ENCODE measurements around the gene TPD52L1.

TPD52L1 gene

GRCh38 chr6:125211352-125211751 is 57.8 kb downstream of the TPD52L1 start:
- no peak overlapping the region for H2BK15ac ChIP-seq (replicated peaks; ENCODE audit: low read depth)
- no peaks in the 10 kb centered on the region for H3K36me3 ChIP-seq (ENCODE audit: control insufficient read depth, insufficient read depth, low read length)
- DNase-seq: no peak
- H3K79me1 ChIP-seq (ENCODE audit: low read length): no peaks in the 10 kb centered on the region
- H3K4me1 ChIP-seq (ENCODE audit: control insufficient read depth, low read depth, low read length): no peaks in the 10 kb centered on the region
- H3K4ac ChIP-seq (ENCODE audit: low read depth, low read length): no peak overlapping the region
- no peak overlapping the region for H4K5ac ChIP-seq (ENCODE audit: low read length)
- H3K23ac ChIP-seq (ENCODE audit: low read length): no peak overlapping the region
- H4K8ac ChIP-seq (ENCODE audit: low read depth, low read length): no peak overlapping the region
- no CpG with 5 or more reads among the region's 6 CpGs for WGBS (ENCODE audit: extremely low coverage, insufficient coverage, low lambda C conversion rate)
- no peak overlapping the region for H3K4me3 ChIP-seq (ENCODE audit: low read length)
- H3K79me2 ChIP-seq (ENCODE audit: control insufficient read depth, insufficient read depth, low read length): no peaks in the 10 kb centered on the region
- H2BK120ac ChIP-seq (ENCODE audit: low read depth, low read length): no peak overlapping the region
- H3K9ac ChIP-seq (ENCODE audit: low read length): no peak overlapping the region
- H3K4me2 ChIP-seq (ENCODE audit: low read length): no peak overlapping the region
- no peaks in the 10 kb centered on the region for H3K27me3 ChIP-seq (ENCODE audit: insufficient read depth, low read length, poor library complexity)
- no peak overlapping the region for H2BK5ac ChIP-seq (ENCODE audit: low read length)
- no peak overlapping the region for H3K27ac ChIP-seq (ENCODE audit: low read depth, low read length)
- H3K18ac ChIP-seq (ENCODE audit: low read length): no peak overlapping the region
- H3K56ac ChIP-seq (ENCODE audit: low read length): no peak overlapping the region
- no peak overlapping the region for H2AK5ac ChIP-seq (ENCODE audit: low read length)

- no peak for DNase-seq
- WGBS (ENCODE audit: extremely low coverage, insufficient coverage, low lambda C conversion rate): no CpG with 5 or more reads among the region's 2 CpGs
Observed at GRCh38 chr6:125212377-125212776, 58.8 kb downstream of the TPD52L1 start.

GRCh38 chr6:125213939-125214338 is 60.4 kb downstream of the TPD52L1 start:
- Histone ChIP-seq H3K4me1 (ENCODE audit: control insufficient read depth, low read depth, low read length) (no peaks in the 10 kb centered on the region), H3K9ac (ENCODE audit: low read length) (no peak overlapping the region), H3K79me1 (ENCODE audit: low read length) (no peaks in the 10 kb centered on the region), H3K4me2 (ENCODE audit: low read length) (no peak overlapping the region), H3K36me3 (ENCODE audit: control insufficient read depth, insufficient read depth, low read length) (no peaks in the 10 kb centered on the region), H2AK5ac (ENCODE audit: low read length) (no peak overlapping the region), H3K4ac (ENCODE audit: low read depth, low read length) (no peak overlapping the region), H3K27me3 (ENCODE audit: insufficient read depth, low read length, poor library complexity) (no peaks in the 10 kb centered on the region), H3K23ac (ENCODE audit: low read length) (no peak overlapping the region), H2BK120ac (ENCODE audit: low read depth, low read length) (no peak overlapping the region), H4K5ac (ENCODE audit: low read length) (no peak overlapping the region), H4K8ac (ENCODE audit: low read depth, low read length) (no peak overlapping the region), H2BK5ac (ENCODE audit: low read length) (no peak overlapping the region), H2BK15ac (replicated peaks; ENCODE audit: low read depth) (no peak overlapping the region), H3K56ac (ENCODE audit: low read length) (no peak overlapping the region), H3K18ac (ENCODE audit: low read length) (no peak overlapping the region), H3K27ac (ENCODE audit: low read depth, low read length) (no peak overlapping the region), H3K79me2 (ENCODE audit: control insufficient read depth, insufficient read depth, low read length) (no peaks in the 10 kb centered on the region), H3K4me3 (ENCODE audit: low read length) (no peak overlapping the region)
- no peak for DNase-seq
- WGBS (ENCODE audit: extremely low coverage, insufficient coverage, low lambda C conversion rate): no CpG with 5 or more reads among the region's 3 CpGs

More at GRCh38 chr6:125212377-125212776, 58.8 kb downstream of the TPD52L1 start:
- Histone ChIP-seq H3K27me3 (ENCODE audit: insufficient read depth, low read length, poor library complexity) (no peaks in the 10 kb centered on the region), H2AK5ac (ENCODE audit: low read length) (no peak overlapping the region), H3K79me2 (ENCODE audit: control insufficient read depth, insufficient read depth, low read length) (no peaks in the 10 kb centered on the region), H3K4me1 (ENCODE audit: control insufficient read depth, low read depth, low read length) (no peaks in the 10 kb centered on the region), H4K5ac (ENCODE audit: low read length) (no peak overlapping the region), H3K36me3 (ENCODE audit: control insufficient read depth, insufficient read depth, low read length) (no peaks in the 10 kb centered on the region), H3K4me3 (ENCODE audit: low read length) (no peak overlapping the region), H3K4ac (ENCODE audit: low read depth, low read length) (no peak overlapping the region), H3K23ac (ENCODE audit: low read length) (no peak overlapping the region), H3K27ac (ENCODE audit: low read depth, low read length) (no peak overlapping the region), H3K79me1 (ENCODE audit: low read length) (no peaks in the 10 kb centered on the region), H2BK120ac (ENCODE audit: low read depth, low read length) (no peak overlapping the region), H3K18ac (ENCODE audit: low read length) (no peak overlapping the region), H2BK5ac (ENCODE audit: low read length) (no peak overlapping the region), H4K8ac (ENCODE audit: low read depth, low read length) (no peak overlapping the region), H2BK15ac (replicated peaks; ENCODE audit: low read depth) (no peak overlapping the region), H3K4me2 (ENCODE audit: low read length) (no peak overlapping the region), H3K56ac (ENCODE audit: low read length) (no peak overlapping the region), H3K9ac (ENCODE audit: low read length) (no peak overlapping the region)

- Histone ChIP-seq H3K79me2 (ENCODE audit: control insufficient read depth, insufficient read depth, low read length) (no peaks in the 10 kb centered on the region), H3K27ac (ENCODE audit: low read depth, low read length) (no peak overlapping the region), H3K4me3 (ENCODE audit: low read length) (no peak overlapping the region), H3K18ac (ENCODE audit: low read length) (no peak overlapping the region), H3K9ac (ENCODE audit: low read length) (no peak overlapping the region), H3K4me1 (ENCODE audit: control insufficient read depth, low read depth, low read length) (no peaks in the 10 kb centered on the region), H3K27me3 (ENCODE audit: insufficient read depth, low read length, poor library complexity) (no peaks in the 10 kb centered on the region), H3K23ac (ENCODE audit: low read length) (no peak overlapping the region), H4K5ac (ENCODE audit: low read length) (no peak overlapping the region), H3K4ac (ENCODE audit: low read depth, low read length) (no peak overlapping the region), H2BK15ac (replicated peaks; ENCODE audit: low read depth) (no peak overlapping the region), H4K8ac (ENCODE audit: low read depth, low read length) (no peak overlapping the region), H3K4me2 (ENCODE audit: low read length) (no peak overlapping the region), H3K56ac (ENCODE audit: low read length) (no peak overlapping the region), H2BK120ac (ENCODE audit: low read depth, low read length) (no peak overlapping the region), H2AK5ac (ENCODE audit: low read length) (no peak overlapping the region), H2BK5ac (ENCODE audit: low read length) (no peak overlapping the region), H3K79me1 (ENCODE audit: low read length) (no peaks in the 10 kb centered on the region), H3K36me3 (ENCODE audit: control insufficient read depth, insufficient read depth, low read length) (no peaks in the 10 kb centered on the region)
- DNase-seq: no peak
- no CpG with 5 or more reads among the region's 4 CpGs for WGBS (ENCODE audit: extremely low coverage, insufficient coverage, low lambda C conversion rate)
Observed at GRCh38 chr6:125215252-125215819, 61.8 kb downstream of the TPD52L1 start.

GRCh38 chr6:125216015-125216414 is 62.4 kb downstream of the TPD52L1 start:
- Histone ChIP-seq H2BK120ac (ENCODE audit: low read depth, low read length) (no peak overlapping the region), H3K27me3 (ENCODE audit: insufficient read depth, low read length, poor library complexity) (no peaks in the 10 kb centered on the region), H4K8ac (ENCODE audit: low read depth, low read length) (no peak overlapping the region), H3K4me2 (ENCODE audit: low read length) (no peak overlapping the region), H2BK15ac (replicated peaks; ENCODE audit: low read depth) (no peak overlapping the region), H3K4ac (ENCODE audit: low read depth, low read length) (no peak overlapping the region), H3K27ac (ENCODE audit: low read depth, low read length) (no peak overlapping the region), H3K36me3 (ENCODE audit: control insufficient read depth, insufficient read depth, low read length) (no peaks in the 10 kb centered on the region), H4K5ac (ENCODE audit: low read length) (no peak overlapping the region), H3K79me2 (ENCODE audit: control insufficient read depth, insufficient read depth, low read length) (no peaks in the 10 kb centered on the region), H3K18ac (ENCODE audit: low read length) (no peak overlapping the region), H3K4me1 (ENCODE audit: control insufficient read depth, low read depth, low read length) (no peaks in the 10 kb centered on the region), H3K56ac (ENCODE audit: low read length) (no peak overlapping the region), H3K79me1 (ENCODE audit: low read length) (no peaks in the 10 kb centered on the region), H2BK5ac (ENCODE audit: low read length) (no peak overlapping the region), H3K4me3 (ENCODE audit: low read length) (no peak overlapping the region), H2AK5ac (ENCODE audit: low read length) (no peak overlapping the region), H3K23ac (ENCODE audit: low read length) (no peak overlapping the region), H3K9ac (ENCODE audit: low read length) (no peak overlapping the region)
- DNase-seq: no peak
- WGBS (ENCODE audit: extremely low coverage, insufficient coverage, low lambda C conversion rate): no CpG with 5 or more reads among the region's 2 CpGs

- no peak overlapping the region for H3K23ac ChIP-seq (ENCODE audit: low read length)
- H3K4me3 ChIP-seq (ENCODE audit: low read length): no peak overlapping the region
- no peak overlapping the region for H3K27ac ChIP-seq (ENCODE audit: low read depth, low read length)
- H4K5ac ChIP-seq (ENCODE audit: low read length): no peak overlapping the region
- DNase-seq: no peak
- no peak overlapping the region for H3K18ac ChIP-seq (ENCODE audit: low read length)
- no peaks in the 10 kb centered on the region for H3K79me2 ChIP-seq (ENCODE audit: control insufficient read depth, insufficient read depth, low read length)
- H3K4ac ChIP-seq (ENCODE audit: low read depth, low read length): no peak overlapping the region
- no peak overlapping the region for H2BK15ac ChIP-seq (replicated peaks; ENCODE audit: low read depth)
- H2BK120ac ChIP-seq (ENCODE audit: low read depth, low read length): no peak overlapping the region
- no peak overlapping the region for H3K9ac ChIP-seq (ENCODE audit: low read length)
- no peaks in the 10 kb centered on the region for H3K36me3 ChIP-seq (ENCODE audit: control insufficient read depth, insufficient read depth, low read length)
- no peak overlapping the region for H4K8ac ChIP-seq (ENCODE audit: low read depth, low read length)
- no CpG with 5 or more reads among the region's 10 CpGs for WGBS (ENCODE audit: extremely low coverage, insufficient coverage, low lambda C conversion rate)
- no peak overlapping the region for H2AK5ac ChIP-seq (ENCODE audit: low read length)
- H3K27me3 ChIP-seq (ENCODE audit: insufficient read depth, low read length, poor library complexity): no peaks in the 10 kb centered on the region
- H3K4me1 ChIP-seq (ENCODE audit: control insufficient read depth, low read depth, low read length): no peaks in the 10 kb centered on the region
- no peak overlapping the region for H3K4me2 ChIP-seq (ENCODE audit: low read length)
- no peaks in the 10 kb centered on the region for H3K79me1 ChIP-seq (ENCODE audit: low read length)
- no peak overlapping the region for H3K56ac ChIP-seq (ENCODE audit: low read length)
- H2BK5ac ChIP-seq (ENCODE audit: low read length): no peak overlapping the region
Observed at GRCh38 chr6:125217369-125217768, 63.8 kb downstream of the TPD52L1 start.

All from mesendoderm (in vitro differentiated cells).